ENCODE data around the gene ERG. TPM values are rescaled to one million over a fixed set of nuclear protein-coding genes. Genes with fewer than 3 reads are reported as not detected.

ERG gene
- total and polyA plus RNA-seq, 2 donors, result 3.9 to 5.8 TPM

DNA sequence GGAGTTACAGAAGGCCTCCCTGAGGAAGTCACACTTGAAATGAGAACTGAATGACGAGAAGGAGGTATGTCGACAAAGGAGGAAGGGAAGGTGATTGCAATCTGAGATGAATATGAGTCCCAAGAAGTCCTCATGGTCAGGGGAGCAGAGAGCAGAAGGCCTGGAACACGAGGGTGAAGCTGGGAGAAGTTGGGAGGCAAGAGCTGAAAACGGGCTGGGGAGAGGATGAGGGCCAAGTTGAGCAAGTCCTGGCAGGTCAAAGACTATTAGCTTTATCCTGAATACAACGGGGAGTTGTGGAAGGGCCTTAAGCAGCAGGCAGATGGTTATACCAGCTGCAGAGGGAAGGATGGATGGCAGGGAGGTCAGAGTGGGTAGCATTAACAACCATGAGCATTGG is 152.0 kb downstream of the ERG start:
- no peaks in the 10 kb centered on the region for H3K4me1 ChIP-seq (ENCODE audit: control insufficient read depth in 2 of 2, insufficient read depth in 2 of 2, low read length in 2 of 2)

DNA sequence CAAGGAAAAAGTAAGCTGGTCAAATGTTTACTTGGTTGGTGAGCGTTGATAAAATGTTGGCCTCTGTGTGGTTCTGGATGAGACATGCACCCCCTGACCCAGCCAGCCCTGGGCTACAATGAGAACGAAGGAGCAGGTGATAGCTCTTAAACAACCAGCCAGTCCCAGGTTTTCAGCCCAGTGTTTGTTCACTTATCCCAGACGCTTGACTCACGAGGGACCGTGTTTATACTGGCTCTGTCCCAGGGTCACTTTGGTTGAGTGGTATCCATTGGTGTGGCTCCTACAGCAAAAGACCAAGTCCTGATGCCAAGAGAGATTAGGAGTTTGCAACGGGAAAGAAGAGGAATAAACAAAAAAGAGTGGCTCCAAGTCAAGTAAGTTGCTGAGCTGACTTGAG is 154.6 kb downstream of the ERG start:
- 93% methylated on average over 6 of the region's 6 CpGs for WGBS
- no peak for DNase-seq (ENCODE audit: low read depth in 6 of 9, low spot score in 9 of 9)

More for the DNA sequence above, 152.0 kb downstream of the ERG start:
- no peak overlapping the region for H3K27ac ChIP-seq (ENCODE audit: low read depth in 1 of 2, low read length in 1 of 2)
- H3K36me3 ChIP-seq (ENCODE audit: control insufficient read depth in 2 of 2, insufficient read depth in 2 of 2, low read length in 1 of 2), result no peaks in the 10 kb centered on the region
- DNase-seq (ENCODE audit: low read depth in 6 of 9, low spot score in 9 of 9), result no peak
- H3K27me3 ChIP-seq (ENCODE audit: control insufficient read depth in 2 of 2, insufficient read depth in 1 of 2, low read length in 1 of 2), result no peaks in the 10 kb centered on the region
- no peak overlapping the region for H3K4me3 ChIP-seq (ENCODE audit: low read length in 2 of 2)
- 83% methylated on average over 5 of the region's 5 CpGs for whole genome bisulfite sequencing
- no peaks in the 10 kb centered on the region for H3K9me3 ChIP-seq (ENCODE audit: control insufficient read depth in 2 of 2, insufficient read depth in 1 of 2, low read length in 1 of 2)

DNA sequence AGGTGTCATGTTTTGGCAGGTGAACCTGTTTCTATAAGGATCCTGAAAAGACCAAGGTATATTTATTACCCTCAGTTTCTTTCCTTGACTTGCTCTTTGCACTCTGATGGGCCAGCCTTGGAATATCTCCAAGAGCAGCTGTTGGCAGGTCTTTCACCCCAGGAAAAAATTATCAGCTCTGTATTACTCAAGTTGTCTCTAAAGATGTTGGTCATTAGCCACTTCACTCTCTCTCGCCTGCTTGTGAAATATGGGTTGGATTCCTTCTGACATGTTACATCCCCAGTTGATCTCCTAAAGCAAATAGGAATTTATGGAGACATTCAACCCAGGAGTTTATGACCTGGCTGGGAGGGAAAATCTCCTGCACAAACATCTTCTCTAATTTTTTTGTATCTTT is 155.5 kb downstream of the ERG start:
- Histone ChIP-seq H3K4me1 (ENCODE audit: control insufficient read depth in 2 of 2, insufficient read depth in 2 of 2, low read length in 2 of 2) (no peaks in the 10 kb centered on the region), H3K27me3 (ENCODE audit: control insufficient read depth in 2 of 2, insufficient read depth in 1 of 2, low read length in 1 of 2) (no peaks in the 10 kb centered on the region), H3K36me3 (ENCODE audit: control insufficient read depth in 2 of 2, insufficient read depth in 2 of 2, low read length in 1 of 2) (no peaks in the 10 kb centered on the region), H3K27ac (ENCODE audit: low read depth in 1 of 2, low read length in 1 of 2) (no peak overlapping the region), H3K9me3 (ENCODE audit: control insufficient read depth in 2 of 2, insufficient read depth in 1 of 2, low read length in 1 of 2) (no peaks in the 10 kb centered on the region), H3K4me3 (ENCODE audit: low read length in 2 of 2) (no peak overlapping the region)
- no peak for DNase-seq (ENCODE audit: low read depth in 6 of 9, low spot score in 9 of 9)
- WGBS, result 94% methylated on average over 1 of the region's 1 CpG

More for the DNA sequence above, 154.6 kb downstream of the ERG start:
- H3K4me3 ChIP-seq (ENCODE audit: low read length in 2 of 2), result no peak overlapping the region
- no peak overlapping the region for H3K27ac ChIP-seq (ENCODE audit: low read depth in 1 of 2, low read length in 1 of 2)
- H3K9me3 ChIP-seq (ENCODE audit: control insufficient read depth in 2 of 2, insufficient read depth in 1 of 2, low read length in 1 of 2), result no peaks in the 10 kb centered on the region
- no peaks in the 10 kb centered on the region for H3K4me1 ChIP-seq (ENCODE audit: control insufficient read depth in 2 of 2, insufficient read depth in 2 of 2, low read length in 2 of 2)
- H3K27me3 ChIP-seq (ENCODE audit: control insufficient read depth in 2 of 2, insufficient read depth in 1 of 2, low read length in 1 of 2), result no peaks in the 10 kb centered on the region
- no peaks in the 10 kb centered on the region for H3K36me3 ChIP-seq (ENCODE audit: control insufficient read depth in 2 of 2, insufficient read depth in 2 of 2, low read length in 1 of 2)

DNA sequence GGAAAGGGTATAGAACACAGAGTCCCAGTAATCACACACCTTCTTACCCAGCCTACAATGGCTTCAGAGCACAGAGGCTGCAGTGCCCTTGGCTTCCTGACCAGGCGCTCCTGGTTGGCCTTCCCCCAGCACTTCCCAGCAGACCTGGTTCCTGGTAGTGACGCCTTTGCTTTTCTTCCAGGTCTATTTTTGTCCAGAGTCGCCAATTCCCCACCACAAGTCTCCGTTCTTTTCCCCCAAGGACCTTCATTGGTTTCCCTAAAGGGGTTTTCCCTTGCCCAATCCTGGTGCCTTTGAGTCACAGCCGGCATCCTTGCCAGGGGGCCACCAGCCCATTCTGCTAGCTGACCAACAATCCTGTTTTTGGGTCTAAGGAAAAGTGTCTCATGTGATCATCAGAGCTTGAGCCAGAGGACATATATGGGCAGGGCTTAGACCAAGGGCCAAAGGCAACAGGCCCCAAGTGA is 156.7 kb downstream of the ERG start:
- no peak for DNase-seq (ENCODE audit: low read depth in 6 of 9, low spot score in 9 of 9)

DNA sequence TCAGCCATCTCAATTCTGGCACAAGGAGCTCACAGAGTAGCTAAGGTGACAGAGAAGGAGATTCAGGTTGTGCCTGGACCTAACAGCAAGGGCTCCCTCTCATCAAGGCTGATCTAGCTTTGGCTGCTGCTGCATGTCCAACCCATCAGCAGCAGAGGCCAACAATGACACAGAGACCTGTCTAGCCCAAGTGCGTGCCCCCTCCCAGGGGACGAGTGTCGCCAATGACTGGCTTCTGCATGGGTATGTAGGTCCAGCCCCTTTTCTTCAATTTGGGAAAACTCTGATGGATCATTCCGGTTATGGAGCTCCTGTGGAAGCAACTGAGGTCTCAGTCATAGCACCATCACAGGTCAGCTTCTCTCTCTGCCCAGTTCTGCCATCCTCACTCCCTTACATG is 158.1 kb downstream of the ERG start:
- WGBS, result 96% methylated on average over 4 of the region's 4 CpGs
- H3K4me3 ChIP-seq (ENCODE audit: low read length in 2 of 2), result no peak overlapping the region
- no peak overlapping the region for H3K27ac ChIP-seq (ENCODE audit: low read depth in 1 of 2, low read length in 1 of 2)
- no peaks in the 10 kb centered on the region for H3K4me1 ChIP-seq (ENCODE audit: control insufficient read depth in 2 of 2, insufficient read depth in 2 of 2, low read length in 2 of 2)
- no peaks in the 10 kb centered on the region for H3K9me3 ChIP-seq (ENCODE audit: control insufficient read depth in 2 of 2, insufficient read depth in 1 of 2, low read length in 1 of 2)
- no peak for DNase-seq (ENCODE audit: low read depth in 6 of 9, low spot score in 9 of 9)
- no peaks in the 10 kb centered on the region for H3K27me3 ChIP-seq (ENCODE audit: control insufficient read depth in 2 of 2, insufficient read depth in 1 of 2, low read length in 1 of 2)
- no peaks in the 10 kb centered on the region for H3K36me3 ChIP-seq (ENCODE audit: control insufficient read depth in 2 of 2, insufficient read depth in 2 of 2, low read length in 1 of 2)

More for the DNA sequence above, 156.7 kb downstream of the ERG start:
- 98% methylated on average over 5 of the region's 5 CpGs for WGBS
- Histone ChIP-seq H3K27me3 (ENCODE audit: control insufficient read depth in 2 of 2, insufficient read depth in 1 of 2, low read length in 1 of 2) (no peaks in the 10 kb centered on the region), H3K4me1 (ENCODE audit: control insufficient read depth in 2 of 2, insufficient read depth in 2 of 2, low read length in 2 of 2) (no peaks in the 10 kb centered on the region), H3K36me3 (ENCODE audit: control insufficient read depth in 2 of 2, insufficient read depth in 2 of 2, low read length in 1 of 2) (no peaks in the 10 kb centered on the region), H3K4me3 (ENCODE audit: low read length in 2 of 2) (no peak overlapping the region), H3K27ac (ENCODE audit: low read depth in 1 of 2, low read length in 1 of 2) (no peak overlapping the region), H3K9me3 (ENCODE audit: control insufficient read depth in 2 of 2, insufficient read depth in 1 of 2, low read length in 1 of 2) (no peaks in the 10 kb centered on the region)

DNA sequence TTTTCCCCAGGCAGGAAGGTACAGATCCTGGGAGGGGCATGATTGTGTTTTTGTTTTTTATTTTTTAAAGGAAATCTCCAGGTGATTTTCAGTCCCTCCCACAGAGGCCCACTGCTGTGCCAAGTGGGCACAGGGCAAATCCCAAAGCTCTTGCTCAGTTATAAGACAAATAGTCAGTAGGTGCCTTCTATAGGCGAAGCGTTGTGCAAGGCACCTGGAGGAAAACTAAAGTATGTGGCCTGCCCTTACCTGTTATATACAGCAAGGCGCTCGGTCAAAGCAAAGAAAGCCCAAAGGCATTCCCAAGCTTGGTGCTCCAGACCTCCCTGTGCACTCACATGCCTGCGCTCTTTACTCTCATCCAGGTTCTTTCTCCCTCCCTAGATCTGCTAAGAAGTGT is 160.5 kb downstream of the ERG start:
- no peaks in the 10 kb centered on the region for H3K36me3 ChIP-seq (ENCODE audit: control insufficient read depth in 2 of 2, insufficient read depth in 2 of 2, low read length in 1 of 2)
- DNase-seq (ENCODE audit: low read depth in 6 of 9, low spot score in 9 of 9), result no peak
- H3K27me3 ChIP-seq (ENCODE audit: control insufficient read depth in 2 of 2, insufficient read depth in 1 of 2, low read length in 1 of 2), result no peaks in the 10 kb centered on the region
- no peak overlapping the region for H3K4me3 ChIP-seq (ENCODE audit: low read length in 2 of 2)
- WGBS, result 98% methylated on average over 5 of the region's 5 CpGs
- H3K27ac ChIP-seq (ENCODE audit: low read depth in 1 of 2, low read length in 1 of 2), result no peak overlapping the region
- H3K4me1 ChIP-seq (ENCODE audit: control insufficient read depth in 2 of 2, insufficient read depth in 2 of 2, low read length in 2 of 2), result no peaks in the 10 kb centered on the region
- no peaks in the 10 kb centered on the region for H3K9me3 ChIP-seq (ENCODE audit: control insufficient read depth in 2 of 2, insufficient read depth in 1 of 2, low read length in 1 of 2)

DNA sequence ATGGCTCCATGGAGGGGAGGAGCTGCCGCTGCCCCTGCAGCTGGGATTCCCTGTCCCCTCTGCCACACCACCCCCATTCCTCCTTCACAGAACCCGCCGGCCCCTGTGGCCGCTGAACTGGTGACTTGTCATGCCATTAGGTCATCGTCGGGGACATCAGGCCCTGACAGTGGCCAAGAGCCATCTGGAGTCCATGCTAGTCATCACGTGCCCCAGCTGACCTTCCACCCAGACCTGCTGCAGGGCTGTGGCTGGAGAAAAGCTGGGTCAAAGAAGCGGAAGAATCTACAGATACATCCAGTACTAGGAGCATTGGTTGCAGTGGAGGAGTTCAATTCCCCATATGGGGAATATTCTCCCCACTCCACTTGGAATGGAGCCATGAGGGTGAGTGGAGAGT is 163.4 kb downstream of the ERG start:
- Histone ChIP-seq H3K36me3 (ENCODE audit: control insufficient read depth in 2 of 2, insufficient read depth in 2 of 2, low read length in 1 of 2) (no peaks in the 10 kb centered on the region), H3K9me3 (ENCODE audit: control insufficient read depth in 2 of 2, insufficient read depth in 1 of 2, low read length in 1 of 2) (no peaks in the 10 kb centered on the region), H3K27ac (ENCODE audit: low read depth in 1 of 2, low read length in 1 of 2) (no peak overlapping the region), H3K27me3 (ENCODE audit: control insufficient read depth in 2 of 2, insufficient read depth in 1 of 2, low read length in 1 of 2) (no peaks in the 10 kb centered on the region), H3K4me1 (ENCODE audit: control insufficient read depth in 2 of 2, insufficient read depth in 2 of 2, low read length in 2 of 2) (no peaks in the 10 kb centered on the region), H3K4me3 (ENCODE audit: low read length in 2 of 2) (no peak overlapping the region)
- WGBS, result 95% methylated on average over 8 of the region's 8 CpGs
- no peak for DNase-seq (ENCODE audit: low read depth in 6 of 9, low spot score in 9 of 9)

DNA sequence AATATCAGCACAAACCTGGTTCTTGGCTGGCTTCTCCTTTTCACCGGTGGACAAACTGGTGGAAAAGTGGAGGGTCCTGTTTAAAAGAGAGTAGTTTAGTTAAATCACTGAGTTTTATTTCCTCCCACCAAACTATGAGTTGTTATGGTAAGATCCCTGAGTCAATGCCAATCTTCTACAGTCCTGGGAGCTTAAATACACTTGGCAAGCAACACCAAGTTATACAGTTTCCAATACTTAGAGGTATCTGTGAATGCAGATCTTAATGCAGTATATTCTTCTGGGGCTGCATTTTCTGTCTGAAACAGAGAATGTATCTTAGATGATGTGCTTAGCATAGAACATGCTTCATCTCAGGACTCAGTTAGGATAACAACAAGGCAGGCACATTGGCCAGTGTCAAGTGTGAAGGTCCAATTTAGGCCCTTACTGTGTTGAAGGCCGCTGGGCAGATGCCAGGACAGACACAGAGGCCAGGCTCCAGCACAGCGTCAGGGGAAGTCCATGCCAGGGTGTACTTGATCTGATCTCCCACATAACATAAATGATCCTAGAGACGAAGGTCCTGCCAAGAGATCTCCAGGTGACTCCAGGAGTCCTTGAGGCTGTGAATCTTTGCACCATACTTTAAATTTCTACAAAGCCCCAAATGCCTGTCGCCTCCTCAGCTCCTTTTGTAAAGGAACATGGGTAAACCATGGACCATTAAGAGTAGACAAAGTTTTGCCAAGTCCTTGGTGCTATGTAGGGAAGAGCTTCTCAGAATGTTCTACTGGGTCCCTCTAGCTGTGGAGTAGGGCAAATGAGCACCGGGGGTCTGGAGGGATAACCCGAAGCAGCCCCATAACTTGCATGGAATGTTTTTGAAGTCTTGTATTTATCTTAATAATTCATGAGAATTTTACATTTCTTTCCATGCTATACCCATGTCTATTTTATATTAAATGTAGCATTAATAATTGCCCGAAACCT is 164.7 kb downstream of the ERG start:
- Histone ChIP-seq H3K4me3 (ENCODE audit: low read length in 2 of 2) (no peak overlapping the region), H3K9me3 (ENCODE audit: control insufficient read depth in 2 of 2, insufficient read depth in 1 of 2, low read length in 1 of 2) (no peaks in the 10 kb centered on the region), H3K27me3 (ENCODE audit: control insufficient read depth in 2 of 2, insufficient read depth in 1 of 2, low read length in 1 of 2) (no peaks in the 10 kb centered on the region), H3K4me1 (ENCODE audit: control insufficient read depth in 2 of 2, insufficient read depth in 2 of 2, low read length in 2 of 2) (no peaks in the 10 kb centered on the region), H3K27ac (ENCODE audit: low read depth in 1 of 2, low read length in 1 of 2) (no peak overlapping the region), H3K36me3 (ENCODE audit: control insufficient read depth in 2 of 2, insufficient read depth in 2 of 2, low read length in 1 of 2) (no peaks in the 10 kb centered on the region)
- DNase-seq (ENCODE audit: low read depth in 6 of 9, low spot score in 9 of 9), result no peak
- 88% methylated on average over 8 of the region's 8 CpGs for WGBS

DNA sequence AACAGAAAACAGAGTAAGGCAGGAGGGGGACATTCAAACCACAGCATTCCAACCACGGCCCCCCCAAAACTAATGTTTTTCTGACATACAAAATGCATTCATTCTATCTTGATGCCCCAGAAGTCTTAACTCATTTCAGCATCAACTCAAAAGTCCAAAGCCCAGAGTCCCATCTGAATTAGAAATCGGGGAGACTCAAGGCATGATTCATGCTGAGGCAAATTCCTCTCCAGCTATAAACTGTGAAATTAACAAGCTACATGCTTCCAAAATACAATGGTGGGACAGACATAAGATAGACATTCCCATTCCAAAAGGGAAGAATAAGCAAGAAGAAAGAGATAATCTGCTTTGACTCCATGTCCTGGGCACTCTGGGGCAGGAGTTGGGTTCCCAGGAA is 167.6 kb downstream of the ERG start:
- no peak overlapping the region for H3K27ac ChIP-seq (ENCODE audit: low read depth in 1 of 2, low read length in 1 of 2)
- H3K27me3 ChIP-seq (ENCODE audit: control insufficient read depth in 2 of 2, insufficient read depth in 1 of 2, low read length in 1 of 2), result no peaks in the 10 kb centered on the region
- no peaks in the 10 kb centered on the region for H3K9me3 ChIP-seq (ENCODE audit: control insufficient read depth in 2 of 2, insufficient read depth in 1 of 2, low read length in 1 of 2)
- no peak overlapping the region for H3K4me3 ChIP-seq (ENCODE audit: low read length in 2 of 2)
- DNase-seq (ENCODE audit: low read depth in 6 of 9, low spot score in 9 of 9), result no peak
- 94% methylated on average over 2 of the region's 2 CpGs for WGBS
- no peaks in the 10 kb centered on the region for H3K4me1 ChIP-seq (ENCODE audit: control insufficient read depth in 2 of 2, insufficient read depth in 2 of 2, low read length in 2 of 2)
- H3K36me3 ChIP-seq (ENCODE audit: control insufficient read depth in 2 of 2, insufficient read depth in 2 of 2, low read length in 1 of 2), result no peaks in the 10 kb centered on the region
